Activated CD8-positive, alpha-beta T cell treated with anti-CD3 and anti-CD28 coated beads for 36 hours (primary cell): Measurements from ENCODE around the gene ALDH1A2. TPM values are rescaled to one million over a fixed set of nuclear protein-coding genes. Genes with fewer than 3 reads are reported as not detected.

Experiments used
- ATAC-seq: fragments of 200-7000 bp; cut with Tn5 transposase; one replicate; pipeline ENCODE4 v1.10.0; 2021; ENCODE audit warnings: mild to moderate bottlenecking, moderate library complexity
- CTCF ChIA-PET: fragments of 350-600 bp; sonication (Branson Sonifier 250); formaldehyde crosslinking; loops from one replicate; lab custom pipeline; 2021; ENCODE audit warnings: antibody characterized with exemption; lab: Charles Lee
- POLR2A ChIA-PET: fragments of 350-600 bp; sonication (Branson Sonifier 250); formaldehyde crosslinking; loops from one replicate; lab custom pipeline; 2021; ENCODE audit warnings: antibody characterized with exemption; lab: Charles Lee
- DNase-seq: peaks from one replicate; pipeline ENCODE4 v3.0.0-alpha.2; 2020
- H3K27ac Mint-ChIP-seq: one replicate; pipeline ENCODE4 v1.8.0; 2021; ENCODE audit warnings: mild to moderate bottlenecking, mixed read lengths
- H3K27me3 Mint-ChIP-seq: one replicate; pipeline ENCODE4 v1.8.0; 2021; ENCODE audit warnings: mixed read lengths
- H3K36me3 Mint-ChIP-seq: one replicate; pipeline ENCODE4 v1.8.0; 2021; ENCODE audit warnings: low read depth, mixed read lengths
- H3K4me1 Mint-ChIP-seq: one replicate; pipeline ENCODE4 v1.8.0; 2021; ENCODE audit warnings: low read depth, mixed read lengths
- H3K4me3 Mint-ChIP-seq: one replicate; pipeline ENCODE4 v1.8.0; 2021; ENCODE audit warnings: mild to moderate bottlenecking, moderate library complexity, mixed read lengths
- H3K9me3 Mint-ChIP-seq: one replicate; pipeline ENCODE4 v1.8.0; 2021; ENCODE audit warnings: mixed read lengths
- intact Hi-C: fragments of 100-400 bp; cut with micrococcal nuclease; formaldehyde crosslinking; loops from one replicate; pipeline ENCODE4 v1.10.0; 2022
- total RNA-seq, 2 experiments: library from RNA; stranded (reverse); gene quantifications; one replicate each; pipeline ENCODE4 v1.2.3, GENCODE V29; 2021
- TF ChIP-seq, protein P1 (sequence below): fragments of 200-600 bp; IDR thresholded peaks from one replicate; pipeline ENCODE4 v1.8.0; 2022; ENCODE audit warnings: antibody characterized with exemption, mild to moderate bottlenecking

Gene ALDH1A2
- total RNA-seq, 2 experiments from 2014 or later = 0.47 to 1.4 TPM

GRCh38 chr15:57924598-57924997, 140.9 kb downstream of the ALDH1A2 start:
- Mint-ChIP-seq H3K4me3 (no peak overlapping the region), H3K4me1 (no peaks in the 10 kb centered on the region), H3K36me3 (no peaks in the 10 kb centered on the region), H3K27me3 (peaks cover 2% of the 10 kb centered on the region), H3K27ac (no peak overlapping the region), H3K9me3 (no peaks in the 10 kb centered on the region)
- no peak for ATAC-seq
- TF ChIP-seq, protein P1, sequence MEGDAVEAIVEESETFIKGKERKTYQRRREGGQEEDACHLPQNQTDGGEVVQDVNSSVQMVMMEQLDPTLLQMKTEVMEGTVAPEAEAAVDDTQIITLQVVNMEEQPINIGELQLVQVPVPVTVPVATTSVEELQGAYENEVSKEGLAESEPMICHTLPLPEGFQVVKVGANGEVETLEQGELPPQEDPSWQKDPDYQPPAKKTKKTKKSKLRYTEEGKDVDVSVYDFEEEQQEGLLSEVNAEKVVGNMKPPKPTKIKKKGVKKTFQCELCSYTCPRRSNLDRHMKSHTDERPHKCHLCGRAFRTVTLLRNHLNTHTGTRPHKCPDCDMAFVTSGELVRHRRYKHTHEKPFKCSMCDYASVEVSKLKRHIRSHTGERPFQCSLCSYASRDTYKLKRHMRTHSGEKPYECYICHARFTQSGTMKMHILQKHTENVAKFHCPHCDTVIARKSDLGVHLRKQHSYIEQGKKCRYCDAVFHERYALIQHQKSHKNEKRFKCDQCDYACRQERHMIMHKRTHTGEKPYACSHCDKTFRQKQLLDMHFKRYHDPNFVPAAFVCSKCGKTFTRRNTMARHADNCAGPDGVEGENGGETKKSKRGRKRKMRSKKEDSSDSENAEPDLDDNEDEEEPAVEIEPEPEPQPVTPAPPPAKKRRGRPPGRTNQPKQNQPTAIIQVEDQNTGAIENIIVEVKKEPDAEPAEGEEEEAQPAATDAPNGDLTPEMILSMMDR = no peak
- no peak for DNase-seq
- ChIA-PET CTCF (no interaction called here), POLR2A (no interaction called here)
- intact Hi-C loops = no loop called here

DNA sequence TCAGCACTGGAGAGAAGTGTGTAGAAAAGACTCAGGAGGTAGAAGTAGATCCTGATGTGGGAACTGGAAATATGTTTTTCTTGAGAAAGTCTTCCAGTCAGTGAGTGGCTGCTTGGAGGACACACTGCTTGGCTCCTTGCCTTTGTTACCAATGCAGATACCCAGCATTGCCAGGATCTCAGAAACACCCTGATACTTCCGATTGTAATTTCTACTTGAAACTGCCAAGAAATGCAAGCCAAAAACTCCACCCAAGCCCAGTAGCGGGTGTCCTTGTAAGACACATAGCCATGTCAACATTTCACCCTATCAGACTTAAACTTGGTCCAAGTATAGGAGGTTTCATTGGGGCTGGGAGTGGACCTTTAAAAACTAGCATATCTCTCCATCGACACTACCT, 141.8 kb downstream of the ALDH1A2 start:
- CTCF ChIA-PET = no interaction called here
- H3K27ac Mint-ChIP-seq = no peak overlapping the region
- H3K36me3 Mint-ChIP-seq = no peaks in the 10 kb centered on the region
- H3K9me3 Mint-ChIP-seq = no peaks in the 10 kb centered on the region
- H3K27me3 Mint-ChIP-seq = peaks cover 2% of the 10 kb centered on the region
- intact Hi-C loops = no loop called here
- POLR2A ChIA-PET = no interaction called here
- no peaks in the 10 kb centered on the region for H3K4me1 Mint-ChIP-seq
- TF ChIP-seq, protein P1 = no peak
- H3K4me3 Mint-ChIP-seq = no peak overlapping the region
- ATAC-seq (no peak), DNase-seq (no peak)

GRCh38 chr15:57923306-57923705, 142.2 kb downstream of the ALDH1A2 start:
- POLR2A ChIA-PET = no interaction called here
- Mint-ChIP-seq H3K4me3 (no peak overlapping the region), H3K36me3 (no peaks in the 10 kb centered on the region), H3K27ac (no peak overlapping the region), H3K4me1 (no peaks in the 10 kb centered on the region), H3K27me3 (peaks cover 2% of the 10 kb centered on the region), H3K9me3 (no peaks in the 10 kb centered on the region)
- CTCF ChIA-PET = interaction anchor here (0.7 kb wide), 1 partner anchor 9 kb away, joined by 4 read pairs; no protein-coding TSS in a partner anchor
- DNase-seq (no peak), ATAC-seq (no peak)
- intact Hi-C loops = no loop called here
- TF ChIP-seq, protein P1 = no peak

DNA sequence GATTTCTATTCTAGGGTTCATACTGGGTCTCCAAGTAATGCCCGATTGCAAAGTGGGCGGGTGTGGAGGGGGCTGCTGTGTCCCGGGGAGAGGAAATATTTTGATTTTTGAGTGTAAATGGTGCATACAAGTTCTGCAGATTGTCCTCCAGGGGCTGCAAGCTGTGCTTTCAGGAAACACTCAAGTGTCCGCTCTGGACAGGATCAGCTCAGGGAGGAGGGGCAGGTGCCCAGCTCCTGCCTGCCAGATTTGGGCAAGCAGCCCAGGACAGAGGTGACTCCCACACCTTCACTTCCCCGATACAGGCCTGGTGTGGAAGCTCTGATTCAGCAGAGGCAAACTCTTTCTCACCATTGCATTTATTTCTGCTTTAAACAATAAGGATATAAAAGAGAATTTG, 142.7 kb downstream of the ALDH1A2 start:
- DNase-seq = no peak
- intact Hi-C loops = no loop called here
- Mint-ChIP-seq H3K4me3 (no peak overlapping the region), H3K27me3 (peaks cover 2% of the 10 kb centered on the region), H3K4me1 (no peaks in the 10 kb centered on the region), H3K36me3 (no peaks in the 10 kb centered on the region), H3K27ac (no peak overlapping the region), H3K9me3 (no peaks in the 10 kb centered on the region)
- POLR2A ChIA-PET = no interaction called here
- no peak for ATAC-seq
- CTCF ChIA-PET = interaction anchor here (0.7 kb wide), 1 partner anchor 10 kb away, joined by 4 read pairs; no protein-coding TSS in a partner anchor
- TF ChIP-seq, protein P1 = no peak

- ATAC-seq (no peak), DNase-seq (no peak)
- H3K4me1 Mint-ChIP-seq = no peaks in the 10 kb centered on the region
- no peak overlapping the region for H3K4me3 Mint-ChIP-seq
- POLR2A ChIA-PET = no interaction called here
- TF ChIP-seq, protein P1 = no peak
- CTCF ChIA-PET = interaction anchor here (1.0 kb wide), 1 partner anchor 55 kb away, joined by 4 read pairs; no protein-coding TSS in a partner anchor
- intact Hi-C loops = no loop called here
- H3K9me3 Mint-ChIP-seq = no peaks in the 10 kb centered on the region
- H3K36me3 Mint-ChIP-seq = no peaks in the 10 kb centered on the region
- peaks cover 2% of the 10 kb centered on the region for H3K27me3 Mint-ChIP-seq
- no peak overlapping the region for H3K27ac Mint-ChIP-seq
Observed at GRCh38 chr15:57921371-57921770, 144.1 kb downstream of the ALDH1A2 start.
